Ammon's horn (tissue), 1 donor: ENCODE results near the gene PGM1.

Source experiments
- DNase-seq: peaks from one replicate; pipeline ENCODE4 v3.0.0-alpha.2; 2016; ENCODE audit warnings: low spot score

The PGM1 gene

DNA sequence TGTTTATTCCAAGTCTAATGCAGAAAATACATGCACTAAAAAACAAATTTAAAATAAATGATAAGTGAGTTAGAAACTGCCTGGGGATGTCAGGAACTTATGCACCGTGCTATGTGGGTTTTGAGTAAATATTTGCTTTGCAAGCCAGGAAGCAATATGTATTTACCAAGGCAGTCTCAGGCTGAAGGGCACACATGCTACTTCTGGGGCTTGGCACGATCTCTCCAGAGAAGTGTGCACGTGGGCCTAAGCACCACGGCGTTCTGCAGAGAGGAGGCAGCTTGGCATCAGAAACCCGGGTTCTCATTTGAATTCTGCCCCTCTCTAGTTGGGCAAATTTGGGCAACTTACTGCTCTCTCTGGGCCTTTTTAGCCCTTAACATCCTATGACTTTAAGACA lies 108.0 kb downstream of the PGM1 start:
- DNase-seq: no peak

GRCh38 chr1:63703701-63704107 lies 110.5 kb downstream of the PGM1 start:
- no peak for DNase-seq

DNA sequence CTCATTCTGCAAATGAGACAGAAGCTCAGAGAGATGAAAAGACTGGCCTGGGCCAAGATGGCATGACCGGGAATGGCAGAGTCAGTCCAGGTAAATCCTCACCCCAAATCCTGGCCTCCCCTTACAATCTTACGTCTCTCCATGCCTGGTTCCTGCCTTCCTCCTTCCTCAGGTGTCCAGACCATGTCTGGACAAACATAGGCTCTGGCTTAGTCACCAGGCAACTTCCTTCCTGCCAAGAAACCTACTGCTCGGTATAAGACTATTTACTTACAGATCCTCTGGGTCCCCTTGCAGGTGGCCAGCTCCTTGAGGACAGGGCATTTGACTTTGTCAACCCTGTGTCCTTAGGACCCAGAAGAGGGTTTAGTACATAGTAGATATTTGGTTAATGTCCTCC lies 111.2 kb downstream of the PGM1 start:
- DNase-seq: no peak

DNA sequence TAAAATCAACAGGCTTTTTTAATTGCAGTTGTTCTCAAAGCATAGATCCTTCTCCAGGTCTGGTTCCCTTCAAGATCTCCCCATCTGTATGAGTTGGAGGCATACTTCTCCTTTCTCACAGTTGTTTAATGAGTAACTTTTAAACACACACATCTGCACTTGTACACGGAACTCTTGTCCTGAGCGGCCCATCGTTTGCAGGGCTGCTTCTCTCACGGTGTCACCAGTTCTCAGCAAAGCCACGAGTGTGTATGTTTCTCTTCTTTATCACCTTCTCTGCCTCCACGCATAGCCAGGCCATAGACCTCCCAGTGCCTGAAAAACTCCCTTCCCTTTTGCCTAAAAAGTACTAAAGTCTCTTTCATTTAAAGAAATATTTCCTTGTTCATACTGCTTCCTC lies 111.9 kb downstream of the PGM1 start:
- no peak for DNase-seq

- no peak for DNase-seq
Measured at GRCh38 chr1:63709267-63709828, 116.1 kb downstream of the PGM1 start.
